Natural killer cell (primary cell): ENCODE measurements around the gene KRTAP4-7. TPM values are rescaled to one million over a fixed set of nuclear protein-coding genes. Genes with fewer than 3 reads are reported as not detected.
"Not testable (repeated sequence)": the region's sequence is repeated elsewhere in the genome, so short reads cannot be mapped to it uniquely, and the experiment has no call there.

Experiments
- ATAC-seq, 3 donors: fragments of 150-1000 bp in 2 of 3; fragments of 200-7000 bp in 1 of 3; cut with Tn5 transposase; 1 replicate in 1 of 3; 2 replicates in 2 of 3; pipeline ENCODE4 v1.10.0; 2021; ENCODE audit warnings: mild to moderate bottlenecking in 2 of 3, moderate library complexity in 2 of 3
- DNase-seq, 2 donors: peaks; one replicate each; pipeline versions ENCODE4 v3.0.0 to v3.0.0-alpha.2; 2013 to 2021; ENCODE audit warnings: mixed read lengths in 1 of 2
- H3K27ac ChIP-seq: one replicate; pipeline ENCODE4 v1.5.1; 2013; ENCODE audit warnings: mild to moderate bottlenecking, low read length
- H3K27me3 ChIP-seq: one replicate; pipeline ENCODE4 v1.6.1; 2013; ENCODE audit warnings: low read length; ENCODE audit not compliant: control insufficient read depth, insufficient read depth
- H3K36me3 ChIP-seq: one replicate; pipeline ENCODE4 v1.6.1; 2013; ENCODE audit warnings: low read length; ENCODE audit not compliant: control insufficient read depth, insufficient read depth
- H3K4me1 ChIP-seq: one replicate; pipeline ENCODE4 v1.6.1; 2013; ENCODE audit warnings: low read length; ENCODE audit not compliant: control insufficient read depth, insufficient read depth
- H3K4me3 ChIP-seq: one replicate; pipeline ENCODE4 v1.5.1; 2013; ENCODE audit warnings: low read length
- H3K9me3 ChIP-seq: one replicate; pipeline ENCODE4 v1.6.1; 2013; ENCODE audit warnings: low read length; ENCODE audit not compliant: control insufficient read depth, insufficient read depth
- H3K27ac Mint-ChIP-seq, 2 donors: one replicate each; pipeline ENCODE4 v1.8.0; 2022; ENCODE audit warnings: mild to moderate bottlenecking in 2 of 2, mixed read lengths in 2 of 2, moderate library complexity in 1 of 2
- H3K27me3 Mint-ChIP-seq, 2 donors: one replicate each; pipeline ENCODE4 v1.8.0; 2022; ENCODE audit warnings: low read depth in 2 of 2, mixed read lengths in 2 of 2
- H3K36me3 Mint-ChIP-seq: one replicate; pipeline ENCODE4 v1.8.0; 2022; ENCODE audit warnings: mixed read lengths
- H3K4me1 Mint-ChIP-seq, 2 donors: one replicate each; pipeline ENCODE4 v1.8.0; 2022; ENCODE audit warnings: mixed read lengths in 2 of 2
- H3K4me3 Mint-ChIP-seq: one replicate; pipeline ENCODE4 v1.8.0; 2022; ENCODE audit warnings: mild to moderate bottlenecking, moderate library complexity, mixed read lengths
- H3K9me3 Mint-ChIP-seq, 2 donors: one replicate each; pipeline ENCODE4 v1.8.0; 2022; ENCODE audit warnings: mixed read lengths in 2 of 2
- WGBS: methylation state at CpG from one replicate; pipeline ENCODE4 v1.1.7; 2013; ENCODE audit warnings: missing lambda C conversion rate; ENCODE audit not compliant: insufficient coverage; 5-methylcytosine and 5-hydroxymethylcytosine counted together
- intact Hi-C: fragments of 100-400 bp; cut with micrococcal nuclease; formaldehyde crosslinking; loops from one replicate; pipeline ENCODE4 v1.14.2; 2022
- total RNA-seq, 4 donors: library from RNA; stranded (reverse); fragments of 120-200 nt in 1 of 4; gene quantifications; one replicate each; pipeline versions ENCODE4 v1.2.3 to v1.2.4, GENCODE V29; 2013 to 2022
- TF ChIP-seq, protein P1 (sequence below): fragments of 200-600 bp; IDR thresholded peaks from one replicate; pipeline ENCODE4 v1.8.0; 2022; ENCODE audit warnings: antibody characterized with exemption

The KRTAP4-7 gene
- total RNA-seq, 3 donors from 2014 or later (not counting 1 experiment from before 2014, with no cell fraction given): not detected

DNA sequence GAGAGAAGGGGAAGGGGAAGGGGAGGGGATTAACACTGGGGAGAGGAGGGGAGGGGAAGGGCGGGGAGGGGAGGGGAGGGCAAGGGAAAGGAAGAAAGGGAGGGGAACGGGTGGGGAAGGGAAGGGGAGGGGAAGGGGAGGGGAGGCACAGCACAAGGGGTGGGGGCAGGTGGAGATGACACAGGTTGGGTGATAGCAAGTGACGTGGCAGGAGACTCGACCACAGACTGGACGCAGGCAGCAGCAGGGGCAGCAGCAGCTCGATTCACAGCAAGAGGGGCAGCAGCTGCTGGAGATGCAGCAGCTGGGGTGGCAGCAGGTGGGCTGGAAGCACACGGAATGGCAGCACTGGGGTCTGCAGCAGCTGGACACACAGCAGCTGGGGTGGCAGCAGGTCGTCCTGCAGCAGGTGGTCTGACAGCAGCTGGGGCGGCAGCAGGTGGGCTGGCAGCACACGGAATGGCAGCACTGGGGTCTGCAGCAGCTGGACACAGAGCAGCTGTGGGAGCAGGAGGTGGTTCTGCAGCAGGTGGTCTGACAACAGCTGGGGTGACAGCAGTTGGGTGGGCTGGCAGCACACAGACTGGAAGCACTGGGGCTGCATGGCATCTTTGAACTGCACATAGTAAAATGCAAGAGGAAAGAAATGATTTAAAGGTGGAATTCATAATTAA, 17.8 kb downstream of the KRTAP4-7 start, which contains the start of gene KRTAP4-16:
KRTAP4-16 (minus strand) TSS at position 624 of the 674 bp plus-strand sequence; CDS start at position 624, 0 bp downstream.
- Histone ChIP-seq H3K4me1 (no peaks in the 10 kb centered on the region), H3K36me3 (no peaks in the 10 kb centered on the region), H3K27me3 (no peaks in the 10 kb centered on the region), H3K27ac (no peak within 1 kb of the TSS), H3K9me3 (no peaks in the 10 kb centered on the region), H3K4me3 (no peak within 1 kb of the TSS)
- 69% methylated on average over 10 of the region's 10 CpGs for WGBS
- TF ChIP-seq, protein P1, sequence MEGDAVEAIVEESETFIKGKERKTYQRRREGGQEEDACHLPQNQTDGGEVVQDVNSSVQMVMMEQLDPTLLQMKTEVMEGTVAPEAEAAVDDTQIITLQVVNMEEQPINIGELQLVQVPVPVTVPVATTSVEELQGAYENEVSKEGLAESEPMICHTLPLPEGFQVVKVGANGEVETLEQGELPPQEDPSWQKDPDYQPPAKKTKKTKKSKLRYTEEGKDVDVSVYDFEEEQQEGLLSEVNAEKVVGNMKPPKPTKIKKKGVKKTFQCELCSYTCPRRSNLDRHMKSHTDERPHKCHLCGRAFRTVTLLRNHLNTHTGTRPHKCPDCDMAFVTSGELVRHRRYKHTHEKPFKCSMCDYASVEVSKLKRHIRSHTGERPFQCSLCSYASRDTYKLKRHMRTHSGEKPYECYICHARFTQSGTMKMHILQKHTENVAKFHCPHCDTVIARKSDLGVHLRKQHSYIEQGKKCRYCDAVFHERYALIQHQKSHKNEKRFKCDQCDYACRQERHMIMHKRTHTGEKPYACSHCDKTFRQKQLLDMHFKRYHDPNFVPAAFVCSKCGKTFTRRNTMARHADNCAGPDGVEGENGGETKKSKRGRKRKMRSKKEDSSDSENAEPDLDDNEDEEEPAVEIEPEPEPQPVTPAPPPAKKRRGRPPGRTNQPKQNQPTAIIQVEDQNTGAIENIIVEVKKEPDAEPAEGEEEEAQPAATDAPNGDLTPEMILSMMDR: no peak
- Mint-ChIP-seq H3K27me3 (peaks cover 19 to 51% of the 10 kb centered on the region in 2 donors), H3K9me3 (no peaks in the 10 kb centered on the region), H3K27ac (no peak within 1 kb of the TSS), H3K4me1 (no peaks in the 10 kb centered on the region), H3K4me3 (no peak within 1 kb of the TSS), H3K36me3 (no peaks in the 10 kb centered on the region)
- ATAC-seq (no peak), DNase-seq (no peak)
- intact Hi-C loops: no loop called here

GRCh38 chr17:41103896-41104295, 19.9 kb downstream of the KRTAP4-7 start:
- Histone ChIP-seq H3K9me3 (no peaks in the 10 kb centered on the region), H3K4me1 (no peaks in the 10 kb centered on the region), H3K27me3 (no peaks in the 10 kb centered on the region), H3K4me3 (no peak overlapping the region), H3K27ac (no peak overlapping the region), H3K36me3 (no peaks in the 10 kb centered on the region)
- no peak for DNase-seq
- no peaks in the 10 kb centered on the region for H3K4me1 Mint-ChIP-seq
- H3K27me3 Mint-ChIP-seq: peaks cover 7 to 47% of the 10 kb centered on the region in 2 donors
- H3K36me3 Mint-ChIP-seq: no peaks in the 10 kb centered on the region
- H3K4me3 Mint-ChIP-seq: no peak overlapping the region
- no peaks in the 10 kb centered on the region for H3K9me3 Mint-ChIP-seq
- H3K27ac Mint-ChIP-seq: no peak overlapping the region
- TF ChIP-seq, protein P1: no peak
- WGBS: no CpG with 5 or more reads among the region's 1 CpG
- intact Hi-C loops: no loop called here
- ATAC-seq: no peak

GRCh38 chr17:41104386-41105038, 20.6 kb downstream of the KRTAP4-7 start:
- no CpG with 5 or more reads among the region's 2 CpGs for WGBS
- H3K9me3 ChIP-seq, H3K4me1 Mint-ChIP-seq, H3K36me3 ChIP-seq, H3K27me3 ChIP-seq, intact Hi-C loops, ATAC-seq, H3K27ac ChIP-seq, H3K4me3 ChIP-seq, H3K4me1 ChIP-seq, H3K9me3 Mint-ChIP-seq, H3K4me3 Mint-ChIP-seq, H3K27ac Mint-ChIP-seq, H3K36me3 Mint-ChIP-seq, DNase-seq: not testable (repeated sequence)
- H3K27me3 Mint-ChIP-seq: peaks cover 7 to 46% of the 10 kb centered on the region in 2 donors

DNA sequence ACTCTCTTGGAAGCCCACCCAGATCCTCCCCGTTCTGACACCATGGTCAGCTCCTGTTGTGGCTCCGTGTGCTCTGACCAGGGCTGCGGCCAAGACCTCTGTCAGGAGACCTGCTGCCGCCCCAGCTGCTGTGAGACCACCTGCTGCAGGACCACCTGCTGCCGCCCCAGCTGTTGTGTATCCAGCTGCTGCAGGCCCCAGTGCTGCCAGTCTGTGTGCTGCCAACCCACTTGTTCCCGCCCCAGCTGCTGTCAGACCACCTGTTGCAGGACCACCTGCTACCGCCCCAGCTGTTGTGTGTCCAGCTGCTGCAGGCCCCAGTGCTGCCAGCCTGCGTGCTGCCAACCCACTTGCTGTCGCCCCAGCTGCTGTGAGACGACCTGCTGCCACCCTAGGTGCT, 21.4 kb downstream of the KRTAP4-7 start, which contains the start of gene KRTAP4-9:
KRTAP4-9 (plus strand) TSS at position 43 of the 400 bp plus-strand sequence; CDS start at position 43, 0 bp downstream.
- H3K27ac ChIP-seq, intact Hi-C loops, H3K4me3 ChIP-seq, DNase-seq, H3K36me3 ChIP-seq, H3K27ac Mint-ChIP-seq, H3K4me3 Mint-ChIP-seq, H3K4me1 Mint-ChIP-seq, H3K4me1 ChIP-seq, H3K9me3 ChIP-seq, H3K27me3 ChIP-seq, H3K9me3 Mint-ChIP-seq, ATAC-seq, H3K36me3 Mint-ChIP-seq: not testable (repeated sequence)
- 83% methylated on average over 10 of the region's 10 CpGs for WGBS
- peaks cover 11 to 38% of the 10 kb centered on the region in 2 donors for H3K27me3 Mint-ChIP-seq
